Hepatic stellate cell (primary cell): ENCODE measurements around the gene ACER3.
"Not testable (repeated sequence)": the region's sequence is repeated elsewhere in the genome, so short reads cannot be mapped to it uniquely, and the experiment has no call there.

ENCODE experiments used
- DNase-seq: peaks from one replicate; pipeline ENCODE4 v3.0.0; 2011; ENCODE audit warnings: low spot score

ACER3 gene

GRCh38 chr11:76995081-76995576 lies 134.4 kb downstream of the ACER3 start:
- no peak for DNase-seq

GRCh38 chr11:76997512-76997911 lies 136.8 kb downstream of the ACER3 start:
- no peak for DNase-seq

GRCh38 chr11:76999597-76999996 lies 138.9 kb downstream of the ACER3 start:
- DNase-seq: no peak

- DNase-seq: no peak
Measured at GRCh38 chr11:77001613-77002012, 140.9 kb downstream of the ACER3 start.

DNA sequence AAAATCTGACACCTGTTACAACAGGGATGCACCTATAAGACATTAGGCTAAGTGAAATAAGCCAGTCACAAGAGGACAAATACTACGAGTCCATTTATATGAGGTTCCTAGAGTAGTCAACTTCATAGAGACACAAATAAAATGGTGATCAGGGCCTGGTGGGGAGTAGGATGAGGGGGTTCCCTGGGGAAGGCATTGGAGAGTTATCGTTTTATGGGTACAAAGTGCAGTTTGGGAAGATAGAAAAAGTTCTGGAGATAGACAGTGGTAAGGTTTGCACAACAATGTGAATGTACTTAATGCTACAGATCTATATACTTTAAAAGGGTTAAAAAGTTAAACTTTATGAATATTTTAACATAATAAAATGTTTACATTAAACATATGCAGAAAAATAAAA lies 142.1 kb downstream of the ACER3 start:
- DNase-seq: no peak

- DNase-seq: no peak
Measured at GRCh38 chr11:77003963-77004362, 143.2 kb downstream of the ACER3 start.

DNA sequence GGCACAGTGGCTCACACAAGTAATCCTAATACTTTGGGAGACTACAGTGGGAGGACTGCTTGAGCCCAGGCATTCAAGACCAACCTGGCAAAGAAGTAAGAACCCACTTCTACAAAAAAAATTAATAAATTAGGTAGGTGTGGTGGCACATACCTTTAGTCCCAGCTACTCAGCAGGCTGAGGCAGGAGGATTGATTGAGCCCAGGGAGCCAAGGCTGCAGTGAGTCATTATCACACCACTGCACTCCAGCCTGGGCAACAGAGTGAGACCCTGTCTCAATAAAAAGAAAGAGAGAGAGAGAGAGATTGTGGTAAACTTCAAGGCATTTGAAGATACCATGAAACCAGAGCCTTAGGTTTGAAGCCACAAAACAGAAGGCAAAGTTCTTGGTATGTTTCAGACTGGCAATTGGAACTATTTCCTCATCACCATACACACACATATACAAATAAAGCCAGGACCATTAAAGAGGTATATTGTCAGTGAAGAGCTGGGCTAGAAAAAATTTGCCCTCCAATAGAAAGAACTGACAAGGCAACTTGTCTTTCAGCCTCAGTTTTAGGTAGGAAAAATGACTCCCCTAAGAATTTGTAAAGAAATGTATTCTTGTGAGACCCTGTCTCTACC lies 148.9 kb downstream of the ACER3 start:
- DNase-seq: no peak

DNA sequence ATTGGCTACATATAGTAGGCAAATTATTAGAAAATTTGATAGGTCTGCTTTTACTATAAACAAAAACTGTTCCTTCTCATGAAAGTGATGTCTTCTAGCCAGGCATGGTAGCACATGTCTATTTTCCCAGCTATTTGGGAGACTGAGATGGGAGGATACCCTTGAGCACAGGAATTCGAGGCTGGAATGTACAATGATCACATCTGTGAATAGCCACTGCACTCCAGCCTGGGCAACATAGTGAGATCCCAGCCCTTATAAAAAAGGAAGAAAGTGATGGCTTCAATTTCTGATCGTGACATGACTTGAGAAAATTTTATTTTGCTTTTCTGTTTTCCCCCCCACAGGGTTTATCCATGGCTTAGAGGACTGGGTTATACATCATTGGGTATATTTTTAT lies 154.0 kb downstream of the ACER3 start:
- DNase-seq: no peak

GRCh38 chr11:77018396-77018924 lies 157.7 kb downstream of the ACER3 start:
- DNase-seq: not testable (repeated sequence)

GRCh38 chr11:77019976-77020595 lies 159.4 kb downstream of the ACER3 start:
- no peak for DNase-seq

- no peak for DNase-seq
Measured at GRCh38 chr11:77020734-77021133, 160.0 kb downstream of the ACER3 start.

DNA sequence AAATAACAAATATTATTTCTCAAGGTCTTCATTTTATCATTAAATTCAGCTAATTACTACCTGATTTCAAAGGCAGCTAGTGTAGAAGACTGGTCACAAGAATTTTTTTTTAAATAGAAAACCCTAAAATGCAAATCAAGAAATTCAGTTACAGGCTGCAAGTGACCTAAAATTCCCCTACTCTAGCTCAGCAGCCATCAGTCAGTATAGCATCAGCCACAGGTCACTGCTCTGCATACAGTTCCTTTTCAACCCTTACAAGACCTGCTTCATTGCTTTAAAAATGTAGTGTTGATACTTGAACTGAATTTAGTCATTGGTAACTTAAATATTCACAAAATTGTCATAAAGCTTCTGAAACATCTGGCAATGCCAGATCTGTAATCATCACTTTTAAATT lies 164.0 kb downstream of the ACER3 start:
- no peak for DNase-seq

DNA sequence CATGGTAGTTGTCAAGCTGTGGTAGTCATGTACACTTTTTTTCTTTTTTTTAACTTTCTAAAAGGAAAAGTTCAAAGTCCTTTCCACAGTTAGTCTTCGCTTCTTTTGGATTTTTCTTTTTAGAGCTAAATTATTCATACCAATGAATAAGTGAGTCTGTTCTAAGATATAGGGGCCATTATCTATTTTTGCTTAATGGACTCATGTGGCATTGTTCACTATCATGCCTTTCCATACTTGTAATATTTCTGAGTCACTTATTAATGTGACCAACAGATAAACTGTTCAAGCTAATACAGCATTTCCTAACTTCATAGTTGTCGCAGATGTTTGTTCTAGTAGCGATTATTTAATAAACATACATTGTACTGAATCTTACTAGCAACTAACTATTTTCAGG lies 165.5 kb downstream of the ACER3 start:
- no peak for DNase-seq

- DNase-seq: no peak
Measured at GRCh38 chr11:77026743-77027142, 166.0 kb downstream of the ACER3 start.

GRCh38 chr11:77027275-77027674 lies 166.6 kb downstream of the ACER3 start:
- no peak for DNase-seq

DNA sequence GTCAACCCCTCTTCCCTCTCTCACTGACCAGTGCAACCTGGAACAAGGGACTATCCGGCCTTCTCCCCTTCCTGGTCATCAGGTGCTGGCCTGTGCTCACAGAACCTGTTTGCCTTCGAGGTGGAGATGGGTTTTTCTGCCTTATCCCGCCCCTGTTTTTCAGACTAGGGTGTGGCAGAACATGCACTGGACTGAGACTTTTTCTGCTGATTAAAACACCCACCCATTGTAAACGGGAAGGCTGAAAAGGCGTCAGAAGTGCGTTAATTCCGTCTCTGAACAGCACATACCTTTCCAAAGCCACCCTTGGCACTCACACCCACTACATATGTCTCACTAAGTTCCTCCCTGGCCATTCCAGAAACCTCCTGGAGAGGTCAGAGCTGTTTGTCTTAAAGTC lies 169.1 kb downstream of the ACER3 start:
- no peak for DNase-seq

DNA sequence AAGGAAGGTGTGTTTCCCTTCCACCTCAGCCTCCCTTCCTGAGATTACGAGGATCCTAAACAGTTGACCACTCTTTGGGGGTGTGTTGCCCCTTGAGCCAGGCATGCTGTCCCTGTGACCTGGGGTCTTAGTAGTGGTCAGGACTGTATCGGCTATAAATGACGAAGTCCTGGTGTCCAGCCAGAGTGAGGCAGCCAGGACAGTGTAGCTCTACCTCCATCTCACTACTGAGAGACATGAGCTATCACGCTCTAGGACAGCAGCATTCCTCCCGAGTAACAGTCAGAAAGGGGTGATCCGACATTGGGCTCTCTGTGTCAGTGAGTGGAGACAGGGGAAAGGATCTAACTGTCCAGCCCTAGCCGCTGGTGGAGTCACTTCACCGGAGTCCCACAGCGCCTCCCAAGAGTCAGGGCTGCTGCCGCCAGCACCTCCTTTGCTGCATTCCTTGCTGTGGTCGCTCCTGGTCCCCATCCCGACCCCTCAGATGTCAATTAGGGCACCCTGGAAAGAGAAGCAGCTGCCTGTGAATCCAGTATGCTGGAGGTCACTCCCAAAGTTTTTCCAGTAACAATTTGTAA lies 170.2 kb downstream of the ACER3 start:
- DNase-seq: no peak

GRCh38 chr11:77031599-77031998 lies 170.9 kb downstream of the ACER3 start:
- DNase-seq: no peak

DNA sequence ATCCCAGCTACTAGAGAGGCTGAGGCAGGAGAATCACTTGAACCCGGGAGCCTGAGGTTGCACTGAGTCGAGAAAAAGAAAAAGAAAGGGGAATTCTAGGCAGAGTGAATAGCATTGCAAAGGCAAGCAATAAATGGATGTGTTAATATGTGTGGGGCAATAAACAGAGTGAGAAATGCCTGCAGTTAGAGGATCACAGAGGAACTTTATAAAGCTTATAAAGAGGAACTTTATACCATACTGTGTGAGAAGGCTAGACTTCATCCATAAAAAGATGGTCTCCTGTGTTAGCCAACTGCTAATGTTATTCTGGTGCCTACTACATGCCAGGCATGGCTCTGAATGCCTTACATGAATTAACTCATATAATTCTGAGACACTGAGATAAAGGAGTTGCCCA lies 174.3 kb downstream of the ACER3 start:
- DNase-seq: no peak

DNA sequence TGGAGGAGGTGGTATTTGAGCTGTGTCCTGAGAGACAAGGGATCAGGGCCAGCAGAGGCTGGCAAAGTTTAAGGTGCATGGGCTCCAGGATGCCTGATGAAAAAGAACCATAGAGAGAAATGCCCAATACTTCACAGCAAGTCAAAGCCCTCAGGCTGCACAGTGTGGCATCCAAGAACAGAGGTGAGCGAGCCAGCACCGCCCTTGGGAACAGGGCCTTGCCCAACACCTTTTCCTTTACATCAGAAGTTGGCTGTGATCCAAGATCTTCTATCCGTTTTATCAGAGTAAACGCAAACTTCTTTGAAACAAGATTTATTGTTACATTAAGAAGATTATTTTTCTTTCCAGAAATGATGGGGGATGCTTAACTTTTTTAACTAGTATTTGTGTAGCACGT lies 174.9 kb downstream of the ACER3 start:
- no peak for DNase-seq

- DNase-seq: no peak
Measured at GRCh38 chr11:77036398-77036797, 175.7 kb downstream of the ACER3 start.

- DNase-seq: no peak
Measured at GRCh38 chr11:77037057-77037456, 176.3 kb downstream of the ACER3 start.

DNA sequence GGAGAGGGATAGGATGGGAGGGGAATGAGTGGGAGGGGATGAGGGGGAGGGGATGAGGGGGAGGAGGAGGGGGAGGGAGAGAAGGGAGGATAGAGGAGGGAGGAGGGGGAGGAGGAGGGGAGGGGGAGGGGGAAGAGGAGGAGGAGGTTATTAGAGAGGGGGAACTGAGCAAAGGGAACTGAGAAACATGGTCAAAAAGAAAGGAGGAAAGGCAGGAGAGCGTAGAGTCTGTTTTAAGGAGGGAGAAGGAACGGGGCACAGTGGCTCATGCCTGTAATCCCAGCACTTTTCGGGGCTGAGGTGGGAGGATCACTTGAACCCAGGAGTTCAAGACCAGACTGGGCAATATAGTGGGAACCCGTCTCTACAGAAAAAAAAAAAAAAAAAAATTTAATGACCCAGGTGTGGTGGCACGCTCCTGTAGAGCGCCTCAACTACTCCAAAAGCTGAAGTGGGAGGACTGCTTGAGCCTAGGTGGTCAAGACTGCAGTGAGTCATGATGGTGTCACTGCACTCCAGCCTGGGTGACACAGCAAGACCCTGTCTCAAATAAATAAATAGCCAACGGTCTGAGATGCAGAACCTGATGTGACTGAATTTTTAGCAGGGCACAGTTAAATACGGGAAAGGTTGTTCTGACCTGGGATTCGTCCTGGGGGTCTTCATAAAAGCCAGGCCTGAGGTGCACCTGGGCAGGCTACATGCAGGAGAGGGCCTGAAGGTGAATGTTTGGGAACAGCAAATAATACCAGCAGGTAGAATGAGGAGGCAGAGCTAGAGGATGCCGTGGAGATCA lies 177.5 kb downstream of the ACER3 start:
- no peak for DNase-seq
